ENCODE data around the gene CEACAM19. TPM values are rescaled to one million over a fixed set of nuclear protein-coding genes. Genes with fewer than 3 reads are reported as not detected.

Gene CEACAM19
- total RNA-seq, 4 donors from 2014 or later: 5.7 to 11.7 (median 8.4) TPM

- Histone ChIP-seq H3K27ac (no peak overlapping the region), H3K27me3 (no peaks in the 10 kb centered on the region), H3K4me3 (no peak overlapping the region), H3K36me3 (peaks cover 37% of the 10 kb centered on the region), H3K9me3 (no peaks in the 10 kb centered on the region), H3K4me1 (no peaks in the 10 kb centered on the region)
- TF ChIP-seq EP300 (IDR thresholded peaks at IDR 0.05) (no peak), POLR2AphosphoS5 (IDR thresholded peaks at IDR 0.05) (no peak), POLR2A (IDR thresholded peaks at IDR 0.05) (no peak)
- TF ChIP-seq, protein P1, sequence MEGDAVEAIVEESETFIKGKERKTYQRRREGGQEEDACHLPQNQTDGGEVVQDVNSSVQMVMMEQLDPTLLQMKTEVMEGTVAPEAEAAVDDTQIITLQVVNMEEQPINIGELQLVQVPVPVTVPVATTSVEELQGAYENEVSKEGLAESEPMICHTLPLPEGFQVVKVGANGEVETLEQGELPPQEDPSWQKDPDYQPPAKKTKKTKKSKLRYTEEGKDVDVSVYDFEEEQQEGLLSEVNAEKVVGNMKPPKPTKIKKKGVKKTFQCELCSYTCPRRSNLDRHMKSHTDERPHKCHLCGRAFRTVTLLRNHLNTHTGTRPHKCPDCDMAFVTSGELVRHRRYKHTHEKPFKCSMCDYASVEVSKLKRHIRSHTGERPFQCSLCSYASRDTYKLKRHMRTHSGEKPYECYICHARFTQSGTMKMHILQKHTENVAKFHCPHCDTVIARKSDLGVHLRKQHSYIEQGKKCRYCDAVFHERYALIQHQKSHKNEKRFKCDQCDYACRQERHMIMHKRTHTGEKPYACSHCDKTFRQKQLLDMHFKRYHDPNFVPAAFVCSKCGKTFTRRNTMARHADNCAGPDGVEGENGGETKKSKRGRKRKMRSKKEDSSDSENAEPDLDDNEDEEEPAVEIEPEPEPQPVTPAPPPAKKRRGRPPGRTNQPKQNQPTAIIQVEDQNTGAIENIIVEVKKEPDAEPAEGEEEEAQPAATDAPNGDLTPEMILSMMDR (IDR thresholded peaks at IDR 0.05): no peak
- DNase-seq (ENCODE audit: low spot score in 2 of 2): no peak
- WGBS: 79% methylated on average over 3 of the region's 3 CpGs
These were observed 22.5 kb upstream of the CEACAM19 start for GRCh38 chr19:44648631-44649251.

DNA sequence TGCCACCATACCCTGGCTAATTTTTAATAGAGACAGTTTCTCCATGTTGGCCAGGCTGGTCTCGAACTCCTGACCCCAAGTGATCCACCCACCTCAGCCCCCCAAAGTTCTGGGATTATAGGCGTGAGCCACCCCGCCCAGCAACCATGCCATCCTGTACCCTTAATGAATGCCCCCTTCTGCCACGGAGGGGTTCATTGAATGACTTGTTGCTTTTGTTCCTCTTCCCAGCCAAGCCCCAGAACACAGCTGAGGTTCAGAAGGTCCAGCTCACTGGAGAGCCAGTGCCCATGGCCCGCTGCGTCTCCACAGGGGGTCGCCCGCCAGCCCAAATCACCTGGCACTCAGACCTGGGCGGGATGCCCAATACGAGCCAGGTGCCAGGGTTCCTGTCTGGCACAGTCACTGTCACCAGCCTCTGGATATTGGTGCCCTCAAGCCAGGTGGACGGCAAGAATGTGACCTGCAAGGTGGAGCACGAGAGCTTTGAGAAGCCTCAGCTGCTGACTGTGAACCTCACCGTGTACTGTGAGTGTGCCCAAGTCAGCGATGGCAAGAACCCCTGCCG is 21.6 kb upstream of the CEACAM19 start:
- TF ChIP-seq POLR2AphosphoS5 (IDR thresholded peaks at IDR 0.05) (no peak), POLR2A (IDR thresholded peaks at IDR 0.05) (no peak), EP300 (IDR thresholded peaks at IDR 0.05) (no peak)
- TF ChIP-seq, protein P1 (IDR thresholded peaks at IDR 0.05): no peak
- Histone ChIP-seq H3K4me1 (no peaks in the 10 kb centered on the region), H3K27me3 (no peaks in the 10 kb centered on the region), H3K36me3 (peaks cover 39% of the 10 kb centered on the region), H3K27ac (no peak overlapping the region), H3K4me3 (no peak overlapping the region), H3K9me3 (no peaks in the 10 kb centered on the region)
- WGBS: 86% methylated on average over 9 of the region's 15 CpGs
- DNase-seq (ENCODE audit: low spot score in 2 of 2): no peak

DNA sequence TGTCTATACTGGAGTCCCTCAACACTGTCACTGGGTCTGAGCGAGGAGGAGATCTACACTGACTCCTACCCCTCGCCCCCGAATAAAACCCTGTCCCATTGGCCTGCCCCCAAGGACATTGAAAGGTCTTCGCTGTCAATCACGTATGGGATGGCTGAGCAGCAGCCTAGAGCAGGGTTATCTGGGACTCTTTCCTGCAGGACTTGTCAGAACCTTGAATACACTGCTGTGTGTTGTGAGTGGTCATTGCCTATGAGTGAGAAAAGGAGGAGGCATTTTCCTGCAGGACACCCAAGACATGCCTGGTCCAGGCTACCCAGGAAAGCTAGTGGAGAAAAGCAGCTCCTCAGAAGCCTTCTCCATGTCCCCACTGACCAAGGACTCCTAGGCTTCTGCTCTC is 17.9 kb upstream of the CEACAM19 start:
- TF ChIP-seq POLR2AphosphoS5 (IDR thresholded peaks at IDR 0.05): no peak
- no peak for TF ChIP-seq POLR2A (IDR thresholded peaks at IDR 0.05)
- no peak for TF ChIP-seq EP300 (IDR thresholded peaks at IDR 0.05)
- TF ChIP-seq, protein P1 (IDR thresholded peaks at IDR 0.05): no peak
- peaks cover 47% of the 10 kb centered on the region for H3K36me3 ChIP-seq
- H3K4me3 ChIP-seq: no peak overlapping the region
- no peaks in the 10 kb centered on the region for H3K9me3 ChIP-seq
- no peaks in the 10 kb centered on the region for H3K27me3 ChIP-seq
- DNase-seq (ENCODE audit: low spot score in 2 of 2): no peak
- H3K27ac ChIP-seq: no peak overlapping the region
- H3K4me1 ChIP-seq: no peaks in the 10 kb centered on the region
- 87% methylated on average over 5 of the region's 5 CpGs for WGBS

- H3K36me3 ChIP-seq: peaks cover 55% of the 10 kb centered on the region
- WGBS: 38% methylated on average over 13 of the region's 16 CpGs
- peak in 1 of 2 donors; percentile 73 for DNase-seq (ENCODE audit: low spot score in 2 of 2)
These were observed 17.1 kb upstream of the CEACAM19 start for GRCh38 chr19:44653977-44654774.

More at GRCh38 chr19:44653977-44654774, 17.1 kb upstream of the CEACAM19 start:
- H3K27ac ChIP-seq: no peak overlapping the region
- no peak overlapping the region for H3K4me3 ChIP-seq
- H3K27me3 ChIP-seq: no peaks in the 10 kb centered on the region
- H3K9me3 ChIP-seq: no peaks in the 10 kb centered on the region
- H3K4me1 ChIP-seq: no peaks in the 10 kb centered on the region
- TF ChIP-seq POLR2AphosphoS5 (IDR thresholded peaks at IDR 0.05) (no peak), POLR2A (IDR thresholded peaks at IDR 0.05) (no peak), EP300 (IDR thresholded peaks at IDR 0.05) (no peak)
- TF ChIP-seq, protein P1 (IDR thresholded peaks at IDR 0.05): peak; percentile 52 to 59

Measured in suprapubic skin (tissue), 4 donors.